GM19328 (cell line): ENCODE data around the gene NKD1.
"Not testable (repeated sequence)": the region's sequence is repeated elsewhere in the genome, so short reads cannot be mapped to it uniquely, and the experiment has no call there.

Experiments used
- ATAC-seq: cut with Tn5 transposase; IDR thresholded peaks from one replicate; pipeline ENCODE4 v1.9.1; 2021; ENCODE audit warnings: mild to moderate bottlenecking, moderate library complexity; ENCODE audit not compliant: unreplicated experiment

NKD1 gene

GRCh38 chr16:50519602-50520001 lies 28.6 kb upstream of the NKD1 start:
- no peak for ATAC-seq

GRCh38 chr16:50520451-50521245 lies 27.5 kb upstream of the NKD1 start:
- ATAC-seq = no peak

GRCh38 chr16:50521246-50521900 lies 26.8 kb upstream of the NKD1 start:
- no peak for ATAC-seq

GRCh38 chr16:50522324-50522723 lies 25.9 kb upstream of the NKD1 start:
- ATAC-seq = no peak

GRCh38 chr16:50523710-50524109 lies 24.5 kb upstream of the NKD1 start:
- no peak for ATAC-seq

- ATAC-seq = no peak
These were observed 22.9 kb upstream of the NKD1 start for GRCh38 chr16:50525262-50525661.

- ATAC-seq = no peak
These were observed 22.5 kb upstream of the NKD1 start for GRCh38 chr16:50525716-50526115.

- no peak for ATAC-seq
These were observed 21.9 kb upstream of the NKD1 start for GRCh38 chr16:50526249-50526648.

GRCh38 chr16:50526796-50527195 lies 21.4 kb upstream of the NKD1 start:
- ATAC-seq = no peak

GRCh38 chr16:50528820-50529219 lies 19.4 kb upstream of the NKD1 start:
- ATAC-seq = no peak

- ATAC-seq = no peak
These were observed 18.9 kb upstream of the NKD1 start for GRCh38 chr16:50529334-50529733.

GRCh38 chr16:50530277-50531236 lies 17.6 kb upstream of the NKD1 start:
- ATAC-seq = no peak

GRCh38 chr16:50531359-50531758 lies 16.8 kb upstream of the NKD1 start:
- ATAC-seq = no peak

GRCh38 chr16:50531901-50532300 lies 16.3 kb upstream of the NKD1 start:
- ATAC-seq = no peak

- ATAC-seq = no peak
These were observed 15.6 kb upstream of the NKD1 start for GRCh38 chr16:50532576-50532975.

- no peak for ATAC-seq
These were observed 14.9 kb upstream of the NKD1 start for GRCh38 chr16:50533317-50533716.

GRCh38 chr16:50534091-50534490 lies 14.1 kb upstream of the NKD1 start:
- no peak for ATAC-seq

GRCh38 chr16:50534556-50534955 lies 13.6 kb upstream of the NKD1 start:
- no peak for ATAC-seq

GRCh38 chr16:50534958-50535357 lies 13.2 kb upstream of the NKD1 start:
- no peak for ATAC-seq

GRCh38 chr16:50535506-50536257 lies 12.5 kb upstream of the NKD1 start:
- ATAC-seq = no peak

GRCh38 chr16:50536258-50536645 lies 11.9 kb upstream of the NKD1 start:
- not testable (repeated sequence) for ATAC-seq
